Stimulated activated CD4-positive, alpha-beta T cell treated with anti-CD3 and anti-CD28 coated beads, Interleukin-4, amount 100 ng/mL, for 1 hour (primary cell): ENCODE results near the gene NAPA.

Experiments used
- DNase-seq: peaks from one replicate; pipeline ENCODE4 v3.0.0-alpha.2; 2020

NAPA gene

GRCh38 chr19:47456721-47457474 lies 58.0 kb downstream of the NAPA start:
- no peak for DNase-seq

DNA sequence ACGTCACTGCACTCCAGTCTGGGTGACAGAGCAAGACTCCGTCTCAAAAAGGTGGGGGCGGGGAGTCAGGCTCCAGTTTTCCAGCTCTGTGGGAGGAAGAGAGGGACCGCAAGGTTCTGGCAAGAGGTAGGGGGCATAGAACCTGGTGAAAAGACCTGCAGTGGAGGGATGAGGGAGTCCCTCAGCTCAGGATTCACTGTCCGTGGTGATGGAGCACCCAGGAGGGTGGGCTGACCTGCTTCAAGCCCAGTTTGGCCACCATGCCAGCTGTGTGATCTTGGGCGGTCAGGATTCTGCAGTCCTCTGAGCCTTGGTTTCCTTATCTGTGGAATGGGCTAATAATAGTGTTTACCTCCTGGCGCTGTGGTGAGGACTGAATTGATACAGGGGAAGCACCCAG lies 64.4 kb downstream of the NAPA start:
- DNase-seq, result no peak

GRCh38 chr19:47448360-47448727 lies 66.5 kb downstream of the NAPA start:
- DNase-seq, result no peak

GRCh38 chr19:47447470-47448359 lies 67.1 kb downstream of the NAPA start:
- DNase-seq, result peak; percentile 57

DNA sequence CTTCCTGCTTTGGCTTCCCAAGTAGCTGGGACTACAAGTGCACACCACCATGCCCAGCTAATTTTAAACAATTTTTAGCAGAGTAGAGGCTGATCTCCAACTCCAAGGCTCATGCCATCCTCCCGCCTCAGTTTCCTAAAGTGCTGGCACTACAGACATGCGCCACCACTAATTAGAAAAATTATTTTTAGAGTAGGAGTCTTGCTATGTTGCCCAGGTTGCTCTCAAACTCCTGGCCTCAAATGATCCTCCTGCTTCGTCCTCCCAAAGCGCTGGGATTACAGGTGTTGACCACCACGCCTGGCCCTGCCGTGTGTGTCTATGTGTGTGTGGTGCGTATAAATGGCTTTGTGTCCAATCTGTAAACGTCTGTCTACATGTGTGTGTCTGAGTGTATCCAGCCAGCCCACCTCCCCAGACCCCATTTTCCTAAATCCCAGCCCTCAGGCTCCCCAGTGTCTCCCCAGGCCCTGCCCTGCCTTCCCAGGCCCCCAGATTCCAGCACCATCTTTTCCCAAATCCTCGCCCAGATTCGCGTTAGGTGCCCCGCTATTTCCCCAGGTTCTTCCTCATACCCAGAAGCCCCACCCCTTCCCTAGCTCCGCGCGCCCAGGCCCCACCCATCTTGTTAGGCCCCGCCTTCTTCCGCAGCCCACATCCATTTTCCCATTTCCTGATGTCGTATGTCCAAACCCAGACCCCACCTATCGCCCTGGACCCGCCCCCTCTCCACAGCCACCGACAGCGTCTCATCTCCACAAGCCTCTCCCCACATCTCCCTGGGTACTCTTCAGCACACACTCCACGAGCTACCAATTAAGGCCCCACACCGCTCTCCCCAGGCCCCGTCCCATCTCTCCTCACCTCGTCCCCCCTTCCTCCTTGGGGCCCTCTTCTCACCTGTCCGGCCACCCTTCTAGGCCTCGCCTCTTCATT lies 68.1 kb downstream of the NAPA start:
- DNase-seq, result no peak

DNA sequence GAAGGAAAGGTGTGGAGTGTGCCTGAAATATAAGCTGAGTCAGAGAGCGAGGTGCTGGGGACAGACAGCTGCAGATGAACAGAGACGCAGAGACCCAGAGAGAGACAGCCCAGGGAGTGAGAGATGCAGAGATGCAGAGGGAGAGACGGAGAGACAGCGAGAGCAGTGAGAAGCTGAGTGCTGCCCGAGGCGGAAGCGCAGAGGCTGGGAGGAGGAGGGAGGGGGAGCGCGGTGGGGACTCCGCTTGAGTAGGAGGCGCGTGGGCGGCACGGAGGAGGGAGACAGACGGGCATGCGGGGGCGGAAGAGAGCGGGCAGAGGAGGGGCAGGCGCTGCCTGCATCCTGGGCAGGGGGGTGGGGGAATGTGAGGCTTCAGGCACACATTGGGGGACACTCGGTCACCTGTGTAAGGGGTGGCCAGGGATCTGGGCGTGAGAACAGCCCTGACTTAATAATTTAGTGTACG lies 68.9 kb downstream of the NAPA start:
- peak; percentile 66 for DNase-seq

- DNase-seq, result no peak
Observed at GRCh38 chr19:47445527-47445926, 69.3 kb downstream of the NAPA start.

- DNase-seq, result peak; percentile 33
Observed at GRCh38 chr19:47444388-47444821, 70.5 kb downstream of the NAPA start.

DNA sequence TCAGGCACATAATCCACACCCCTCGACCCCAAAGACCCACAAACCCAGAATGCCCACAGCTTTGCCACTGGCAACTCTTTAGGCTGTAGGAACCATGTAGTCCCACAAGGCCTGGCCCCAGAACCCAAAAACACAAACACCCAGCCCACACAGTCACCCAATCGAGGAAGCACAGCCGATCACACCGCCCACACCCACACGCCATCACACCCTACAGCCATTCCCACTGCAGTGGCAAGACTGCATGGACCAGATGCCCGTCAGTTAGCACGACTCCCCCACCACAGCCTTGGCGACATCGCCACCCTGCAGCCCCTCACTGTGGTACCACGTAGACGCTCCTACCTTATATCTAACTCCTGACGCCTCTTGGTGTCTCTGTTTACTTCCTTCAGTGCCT lies 71.5 kb downstream of the NAPA start:
- no peak for DNase-seq

DNA sequence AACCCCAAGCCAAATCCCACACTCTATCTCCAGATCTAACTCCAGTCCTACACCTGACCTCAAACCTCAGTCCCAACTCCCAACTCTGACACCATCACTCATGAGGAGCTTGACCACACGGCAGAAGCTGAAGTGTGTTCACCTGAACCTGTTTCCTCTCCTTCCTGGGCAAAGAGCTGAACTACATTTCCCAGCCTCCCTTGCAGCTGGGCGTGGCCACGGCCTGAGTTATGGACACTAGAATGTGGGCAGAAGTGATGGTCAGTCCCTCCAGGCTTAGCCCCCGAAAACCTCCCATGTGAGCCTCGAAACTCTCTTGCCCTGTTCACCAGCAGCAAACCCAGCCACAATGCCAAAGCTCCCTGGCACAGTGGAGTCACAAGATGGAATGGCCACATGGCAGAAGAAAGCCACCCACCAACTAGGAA lies 76.1 kb downstream of the NAPA start:
- no peak for DNase-seq
